Measurements from ENCODE around the gene INTS2. TPM values are rescaled to one million over a fixed set of nuclear protein-coding genes. Genes with fewer than 3 reads are reported as not detected.

Gene INTS2
- total and polyA plus RNA-seq, 2 donors (not counting 1 experiment from before 2014, with no cell fraction given): 3.5 to 19.5 TPM

DNA sequence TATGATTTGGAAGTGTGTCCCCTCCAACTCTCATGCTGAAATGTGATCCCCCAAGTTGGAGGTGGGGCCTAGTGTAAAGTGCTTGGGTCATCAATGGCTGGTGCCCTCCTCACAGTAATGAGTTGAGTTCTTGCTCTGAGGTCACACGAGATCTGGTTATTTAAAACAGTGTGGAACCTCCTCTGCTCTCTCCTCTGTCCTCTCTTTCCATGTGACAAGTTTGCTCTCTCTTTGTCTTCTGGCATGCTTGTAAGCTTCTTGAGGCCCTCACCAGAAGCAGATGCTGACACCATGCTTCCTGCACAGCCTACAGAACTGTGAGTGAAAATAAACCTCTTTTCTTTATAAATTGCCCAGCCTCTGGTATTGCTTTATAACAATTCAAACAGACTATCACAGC is 84.3 kb downstream of the INTS2 start:
- no peaks in the 10 kb centered on the region for H3K9me3 ChIP-seq (ENCODE audit: control extremely low read depth in 1 of 3, control insufficient read depth in 2 of 3, insufficient read depth in 1 of 3, low read length in 2 of 3)
- DNase-seq (no peak), ATAC-seq (ENCODE audit: low read depth) (no peak)
- no peaks in the 10 kb centered on the region for H3K79me2 ChIP-seq (ENCODE audit: control insufficient read depth, insufficient read depth, low read length)
- Mint-ChIP-seq H3K4me1 (no peaks in the 10 kb centered on the region), H3K27ac (no peak overlapping the region), H3K27me3 (no peaks in the 10 kb centered on the region), H3K9me3 (ENCODE audit: insufficient read depth) (no peaks in the 10 kb centered on the region), H3K4me3 (no peak overlapping the region)
- TF ChIP-seq EZH2 (IDR thresholded peaks at IDR 0.05; ENCODE audit: borderline replicate concordance, insufficient read depth, low read depth, low read length, poor library complexity, severe bottlenecking): no peak
- ChIA-PET POLR2A (no interaction called here), CTCF (interaction anchor here (0.6 to 1.8 kb wide), 2 partner anchors 208 kb away, joined by 4 to 9 read pairs; no protein-coding TSS in a partner anchor)
- H3K36me3 ChIP-seq (replicated peaks in 1 of 2; ENCODE audit: control extremely low read depth in 1 of 2, control insufficient read depth in 1 of 2, extremely low read depth in 1 of 2, insufficient read depth in 2 of 2, low read length in 1 of 2): no peaks in the 10 kb centered on the region
- H4K20me1 ChIP-seq (ENCODE audit: control insufficient read depth, insufficient read depth, low read length, poor library complexity, severe bottlenecking): no peaks in the 10 kb centered on the region
- H3K9ac ChIP-seq (ENCODE audit: low read length): no peak overlapping the region
- H3K4me1 ChIP-seq (ENCODE audit: control insufficient read depth in 2 of 2, insufficient read depth in 2 of 2, low read length in 2 of 2): no peaks in the 10 kb centered on the region
- H3K27ac ChIP-seq (ENCODE audit: low read length in 2 of 2): no peak overlapping the region
- H3K27me3 ChIP-seq (replicated peaks in 1 of 4; ENCODE audit: control extremely low read depth in 1 of 4, control insufficient read depth in 3 of 4, insufficient read depth in 4 of 4, low read length in 3 of 4): no peaks in the 10 kb centered on the region
- no peak overlapping the region for H3K4me3 ChIP-seq (ENCODE audit: control extremely low read depth in 1 of 5, extremely low read depth in 1 of 5, insufficient read depth in 1 of 5, low read depth in 2 of 5, low read length in 4 of 5)
- intact Hi-C loops (cut with micrococcal nuclease): no loop called here
- no peak overlapping the region for H3K4me2 ChIP-seq (replicated peaks; ENCODE audit: low read depth, low read length, poor library complexity, severe bottlenecking)
- no peak overlapping the region for H2AFZ ChIP-seq (ENCODE audit: insufficient read depth, low read depth, low read length, poor library complexity, severe bottlenecking)
- no CpG with 5 or more reads among the region's 1 CpG for WGBS (ENCODE audit: insufficient coverage)

- no peak overlapping the region for H3K9ac ChIP-seq (ENCODE audit: low read length)
- WGBS (ENCODE audit: insufficient coverage): no CpG with 5 or more reads among the region's 1 CpG
- H3K27me3 Mint-ChIP-seq: no peaks in the 10 kb centered on the region
- POLR2A ChIA-PET: no interaction called here
- no peaks in the 10 kb centered on the region for H3K79me2 ChIP-seq (ENCODE audit: control insufficient read depth, insufficient read depth, low read length)
- no peaks in the 10 kb centered on the region for H4K20me1 ChIP-seq (ENCODE audit: control insufficient read depth, insufficient read depth, low read length, poor library complexity, severe bottlenecking)
- H3K4me3 Mint-ChIP-seq: no peak overlapping the region
- H3K4me1 ChIP-seq (ENCODE audit: control insufficient read depth in 2 of 2, insufficient read depth in 2 of 2, low read length in 2 of 2): no peaks in the 10 kb centered on the region
- H3K36me3 ChIP-seq (replicated peaks in 1 of 2; ENCODE audit: control extremely low read depth in 1 of 2, control insufficient read depth in 1 of 2, extremely low read depth in 1 of 2, insufficient read depth in 2 of 2, low read length in 1 of 2): no peaks in the 10 kb centered on the region
- no peak overlapping the region for H3K4me2 ChIP-seq (replicated peaks; ENCODE audit: low read depth, low read length, poor library complexity, severe bottlenecking)
- H3K27me3 ChIP-seq (replicated peaks in 1 of 4; ENCODE audit: control extremely low read depth in 1 of 4, control insufficient read depth in 3 of 4, insufficient read depth in 4 of 4, low read length in 3 of 4): no peaks in the 10 kb centered on the region
- no peaks in the 10 kb centered on the region for H3K9me3 Mint-ChIP-seq (ENCODE audit: insufficient read depth)
- no peak overlapping the region for H3K4me3 ChIP-seq (ENCODE audit: control extremely low read depth in 1 of 5, extremely low read depth in 1 of 5, insufficient read depth in 1 of 5, low read depth in 2 of 5, low read length in 4 of 5)
- H3K4me1 Mint-ChIP-seq: no peaks in the 10 kb centered on the region
- TF ChIP-seq EZH2 (IDR thresholded peaks at IDR 0.05; ENCODE audit: borderline replicate concordance, insufficient read depth, low read depth, low read length, poor library complexity, severe bottlenecking): no peak
- TF ChIP-seq, protein P1, sequence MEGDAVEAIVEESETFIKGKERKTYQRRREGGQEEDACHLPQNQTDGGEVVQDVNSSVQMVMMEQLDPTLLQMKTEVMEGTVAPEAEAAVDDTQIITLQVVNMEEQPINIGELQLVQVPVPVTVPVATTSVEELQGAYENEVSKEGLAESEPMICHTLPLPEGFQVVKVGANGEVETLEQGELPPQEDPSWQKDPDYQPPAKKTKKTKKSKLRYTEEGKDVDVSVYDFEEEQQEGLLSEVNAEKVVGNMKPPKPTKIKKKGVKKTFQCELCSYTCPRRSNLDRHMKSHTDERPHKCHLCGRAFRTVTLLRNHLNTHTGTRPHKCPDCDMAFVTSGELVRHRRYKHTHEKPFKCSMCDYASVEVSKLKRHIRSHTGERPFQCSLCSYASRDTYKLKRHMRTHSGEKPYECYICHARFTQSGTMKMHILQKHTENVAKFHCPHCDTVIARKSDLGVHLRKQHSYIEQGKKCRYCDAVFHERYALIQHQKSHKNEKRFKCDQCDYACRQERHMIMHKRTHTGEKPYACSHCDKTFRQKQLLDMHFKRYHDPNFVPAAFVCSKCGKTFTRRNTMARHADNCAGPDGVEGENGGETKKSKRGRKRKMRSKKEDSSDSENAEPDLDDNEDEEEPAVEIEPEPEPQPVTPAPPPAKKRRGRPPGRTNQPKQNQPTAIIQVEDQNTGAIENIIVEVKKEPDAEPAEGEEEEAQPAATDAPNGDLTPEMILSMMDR (IDR thresholded peaks at IDR 0.05): no peak
- no peak overlapping the region for H2AFZ ChIP-seq (ENCODE audit: insufficient read depth, low read depth, low read length, poor library complexity, severe bottlenecking)
- H3K27ac Mint-ChIP-seq: no peak overlapping the region
- CTCF ChIA-PET: interaction anchor here (1.8 kb wide), 1 partner anchor 208 kb away, joined by 9 read pairs; no protein-coding TSS in a partner anchor
- ATAC-seq (ENCODE audit: low read depth) (no peak), DNase-seq (no peak)
- H3K9me3 ChIP-seq (ENCODE audit: control extremely low read depth in 1 of 3, control insufficient read depth in 2 of 3, insufficient read depth in 1 of 3, low read length in 2 of 3): no peaks in the 10 kb centered on the region
- no peak overlapping the region for H3K27ac ChIP-seq (ENCODE audit: low read length in 2 of 2)
- intact Hi-C loops (cut with micrococcal nuclease): no loop called here
Measured at GRCh38 chr17:61842899-61843298, 84.9 kb downstream of the INTS2 start.

Data from B cell (primary cell).